Stimulated activated CD4-positive, alpha-beta T cell treated with anti-CD3 and anti-CD28 coated beads, Interleukin-12 subunit alpha, Interleukin-12 subunit beta, amount 100 ng/mL, for 24 hours (primary cell): ENCODE results near the gene MOCS2.

Experiments used
- DNase-seq, 2 experiments: peaks; one replicate each; pipeline ENCODE4 v3.0.0-alpha.2; 2020; ENCODE audit warnings: low read depth in 2 of 2

The MOCS2 gene

GRCh38 chr5:53095217-53095616, 14.3 kb downstream of the MOCS2 start:
- DNase-seq: no peak

- no peak for DNase-seq
Observed at GRCh38 chr5:53092242-53092641, 17.3 kb downstream of the MOCS2 start.

- no peak for DNase-seq
Observed at GRCh38 chr5:53091289-53091688, 18.3 kb downstream of the MOCS2 start.

- no peak for DNase-seq
Observed at GRCh38 chr5:53090229-53090628, 19.3 kb downstream of the MOCS2 start.

GRCh38 chr5:53089481-53089991, 20.0 kb downstream of the MOCS2 start:
- no peak for DNase-seq

- no peak for DNase-seq
Observed at GRCh38 chr5:53087621-53088121, 21.9 kb downstream of the MOCS2 start.

- DNase-seq: no peak
Observed at GRCh38 chr5:53087171-53087570, 22.4 kb downstream of the MOCS2 start.

- no peak for DNase-seq
Observed at GRCh38 chr5:53084546-53085255, 24.9 kb downstream of the MOCS2 start.

- no peak for DNase-seq
Observed at GRCh38 chr5:53083927-53084326, 25.6 kb downstream of the MOCS2 start.

GRCh38 chr5:53080271-53080670, 29.3 kb downstream of the MOCS2 start:
- no peak for DNase-seq

GRCh38 chr5:53076014-53076583, 33.5 kb downstream of the MOCS2 start:
- DNase-seq: no peak

- DNase-seq: no peak
Observed at GRCh38 chr5:53073348-53073747, 36.2 kb downstream of the MOCS2 start.

- DNase-seq: no peak
Observed at GRCh38 chr5:53071738-53072137, 37.8 kb downstream of the MOCS2 start.

- no peak for DNase-seq
Observed at GRCh38 chr5:53071298-53071697, 38.3 kb downstream of the MOCS2 start.

GRCh38 chr5:53069626-53070025, 39.9 kb downstream of the MOCS2 start:
- DNase-seq: peak; percentile 29 to 58

- no peak for DNase-seq
Observed at GRCh38 chr5:53068291-53068836, 41.2 kb downstream of the MOCS2 start.

GRCh38 chr5:53067641-53068040, 41.9 kb downstream of the MOCS2 start:
- no peak for DNase-seq

GRCh38 chr5:53066088-53066487, 43.5 kb downstream of the MOCS2 start:
- no peak for DNase-seq

- DNase-seq: no peak
Observed at GRCh38 chr5:53063791-53064190, 45.8 kb downstream of the MOCS2 start.

- DNase-seq: no peak
Observed at GRCh38 chr5:53063176-53063575, 46.4 kb downstream of the MOCS2 start.

GRCh38 chr5:53059281-53059680, 50.3 kb downstream of the MOCS2 start:
- DNase-seq: no peak

- DNase-seq: no peak
Observed at GRCh38 chr5:53055365-53055764, 54.2 kb downstream of the MOCS2 start.

- DNase-seq: no peak
Observed at GRCh38 chr5:53053364-53053763, 56.2 kb downstream of the MOCS2 start.
